OCI-LY1 (cell line): ENCODE results near the gene MPRIP.

Source experiments
- H2AFZ ChIP-seq: fragments of 200-600 bp; sonication (generic), shearing (Covaris generic); 2 replicates; pipeline ENCODE4 v1.6.0; 2014; ENCODE audit warnings: antibody characterized with exemption, mild to moderate bottlenecking, low read length
- H3F3A ChIP-seq: fragments of 200-600 bp; sonication (generic), shearing (Covaris generic); 2 replicates; pipeline ENCODE4 v1.6.0; 2014; ENCODE audit warnings: mild to moderate bottlenecking, antibody characterized with exemption, low read length, moderate library complexity; ENCODE audit not compliant: insufficient read depth
- H3K27ac ChIP-seq: fragments of 200-600 bp; sonication (generic); 2 replicates; pipeline ENCODE4 v1.5.1; 2014; ENCODE audit warnings: low read length, mixed run types, mild to moderate bottlenecking, low read depth; ENCODE audit not compliant: poor library complexity, severe bottlenecking
- H3K27me3 ChIP-seq: fragments of 200-600 bp; sonication (generic); 2 replicates; pipeline ENCODE4 v1.6.0; 2014; ENCODE audit warnings: antibody characterized with exemption, mild to moderate bottlenecking, low read length, moderate library complexity; ENCODE audit not compliant: insufficient read depth
- H3K36me3 ChIP-seq: fragments of 200-600 bp; sonication (generic); 2 replicates; pipeline ENCODE4 v1.6.1; 2014; ENCODE audit warnings: mild to moderate bottlenecking, antibody characterized with exemption, low read length, moderate library complexity, mixed read lengths; ENCODE audit not compliant: insufficient read depth
- H3K4me1 ChIP-seq: fragments of 200-600 bp; sonication (generic); 2 replicates; pipeline ENCODE4 v1.5.1; 2014; ENCODE audit warnings: mild to moderate bottlenecking, low read length, moderate library complexity; ENCODE audit not compliant: insufficient read depth, severe bottlenecking
- H3K4me2 ChIP-seq: fragments of 200-600 bp; sonication (generic), shearing (Covaris generic); 2 replicates; pipeline ENCODE4 v1.6.1; 2014; ENCODE audit warnings: low read length
- H3K4me3 ChIP-seq: fragments of 200-600 bp; sonication (generic); 2 replicates; pipeline ENCODE4 v1.5.1; 2014; ENCODE audit warnings: low read length, low read depth, mild to moderate bottlenecking, mixed read lengths; ENCODE audit not compliant: poor library complexity, severe bottlenecking
- H3K79me2 ChIP-seq: fragments of 200-600 bp; shearing (Covaris generic); 2 replicates; pipeline ENCODE4 v1.6.1; 2016; ENCODE audit warnings: mixed run types, low read length, mixed read lengths; ENCODE audit not compliant: insufficient read depth
- H3K9ac ChIP-seq: fragments of 200-600 bp; sonication (generic), shearing (Covaris generic); 2 replicates; pipeline ENCODE4 v1.6.1; 2014; ENCODE audit warnings: mild to moderate bottlenecking, low read length, mixed read lengths
- H3K9me2 ChIP-seq: fragments of 200-600 bp; sonication (generic), shearing (Covaris generic); 2 replicates; pipeline ENCODE4 v1.6.1; 2014; ENCODE audit warnings: low read depth, mild to moderate bottlenecking, low read length, mixed read lengths
- H3K9me3 ChIP-seq: fragments of 200-600 bp; shearing (Covaris generic); 2 replicates; pipeline ENCODE4 v1.6.1; 2014; ENCODE audit warnings: low read length, mixed read lengths
- H4K20me1 ChIP-seq: fragments of 200-600 bp; sonication (generic), shearing (Covaris generic); 2 replicates; pipeline ENCODE4 v1.6.0; 2016; ENCODE audit warnings: mild to moderate bottlenecking, low read length; ENCODE audit not compliant: insufficient read depth
- EZH2 ChIP-seq: fragments of 200-600 bp; sonication (generic), shearing (Covaris generic); IDR thresholded peaks from 2 replicates; pipeline ENCODE4 v1.8.0; 2017; ENCODE audit warnings: borderline replicate concordance, mixed run types, mild to moderate bottlenecking, antibody characterized with exemption, low read length, moderate library complexity, mixed read lengths
- TF ChIP-seq, protein P1 (sequence below): fragments of 200-600 bp; sonication (generic), shearing (Covaris generic); IDR thresholded peaks from 2 replicates; pipeline ENCODE4 v1.5.1; 2017; ENCODE audit warnings: mild to moderate bottlenecking, antibody characterized with exemption, low read length, moderate library complexity, mixed read lengths

The MPRIP gene

DNA sequence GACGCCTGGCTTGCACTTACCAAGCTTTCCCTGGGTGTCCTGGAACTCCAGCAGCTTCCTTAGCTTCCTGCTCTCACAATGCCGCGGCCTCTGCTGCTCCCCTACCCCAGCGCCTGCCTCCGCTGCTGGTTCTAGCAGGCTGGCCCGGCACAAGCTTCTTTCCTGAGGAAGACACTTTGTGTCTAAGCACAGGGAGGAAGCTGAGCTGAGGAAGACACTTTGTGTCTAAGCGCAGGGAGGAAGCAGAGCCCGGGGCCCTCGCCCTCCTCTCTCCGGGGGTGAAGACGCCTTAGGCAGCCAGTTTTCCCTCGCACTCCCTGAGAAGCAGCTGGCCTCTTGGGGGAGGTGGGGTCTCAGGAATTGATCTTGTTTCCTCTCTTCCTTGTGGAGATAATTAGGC lies 99.0 kb downstream of the MPRIP start:
- Histone ChIP-seq H3K79me2 (no peaks in the 10 kb centered on the region), H3K4me3 (no peak overlapping the region), H3K27ac (no peak overlapping the region), H2AFZ (no peak overlapping the region), H3F3A (no peaks in the 10 kb centered on the region; the same call in 1 of the 2 replicates), H3K27me3 (no peaks in the 10 kb centered on the region), H4K20me1 (no peaks in the 10 kb centered on the region), H3K9me2 (no peaks in the 10 kb centered on the region), H3K9me3 (no peaks in the 10 kb centered on the region), H3K36me3 (peaks cover 58% of the 10 kb centered on the region), H3K4me1 (peaks cover 19% of the 10 kb centered on the region), H3K9ac (no peak overlapping the region), H3K4me2 (no peak overlapping the region)
- TF ChIP-seq, protein P1, sequence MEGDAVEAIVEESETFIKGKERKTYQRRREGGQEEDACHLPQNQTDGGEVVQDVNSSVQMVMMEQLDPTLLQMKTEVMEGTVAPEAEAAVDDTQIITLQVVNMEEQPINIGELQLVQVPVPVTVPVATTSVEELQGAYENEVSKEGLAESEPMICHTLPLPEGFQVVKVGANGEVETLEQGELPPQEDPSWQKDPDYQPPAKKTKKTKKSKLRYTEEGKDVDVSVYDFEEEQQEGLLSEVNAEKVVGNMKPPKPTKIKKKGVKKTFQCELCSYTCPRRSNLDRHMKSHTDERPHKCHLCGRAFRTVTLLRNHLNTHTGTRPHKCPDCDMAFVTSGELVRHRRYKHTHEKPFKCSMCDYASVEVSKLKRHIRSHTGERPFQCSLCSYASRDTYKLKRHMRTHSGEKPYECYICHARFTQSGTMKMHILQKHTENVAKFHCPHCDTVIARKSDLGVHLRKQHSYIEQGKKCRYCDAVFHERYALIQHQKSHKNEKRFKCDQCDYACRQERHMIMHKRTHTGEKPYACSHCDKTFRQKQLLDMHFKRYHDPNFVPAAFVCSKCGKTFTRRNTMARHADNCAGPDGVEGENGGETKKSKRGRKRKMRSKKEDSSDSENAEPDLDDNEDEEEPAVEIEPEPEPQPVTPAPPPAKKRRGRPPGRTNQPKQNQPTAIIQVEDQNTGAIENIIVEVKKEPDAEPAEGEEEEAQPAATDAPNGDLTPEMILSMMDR = no peak

DNA sequence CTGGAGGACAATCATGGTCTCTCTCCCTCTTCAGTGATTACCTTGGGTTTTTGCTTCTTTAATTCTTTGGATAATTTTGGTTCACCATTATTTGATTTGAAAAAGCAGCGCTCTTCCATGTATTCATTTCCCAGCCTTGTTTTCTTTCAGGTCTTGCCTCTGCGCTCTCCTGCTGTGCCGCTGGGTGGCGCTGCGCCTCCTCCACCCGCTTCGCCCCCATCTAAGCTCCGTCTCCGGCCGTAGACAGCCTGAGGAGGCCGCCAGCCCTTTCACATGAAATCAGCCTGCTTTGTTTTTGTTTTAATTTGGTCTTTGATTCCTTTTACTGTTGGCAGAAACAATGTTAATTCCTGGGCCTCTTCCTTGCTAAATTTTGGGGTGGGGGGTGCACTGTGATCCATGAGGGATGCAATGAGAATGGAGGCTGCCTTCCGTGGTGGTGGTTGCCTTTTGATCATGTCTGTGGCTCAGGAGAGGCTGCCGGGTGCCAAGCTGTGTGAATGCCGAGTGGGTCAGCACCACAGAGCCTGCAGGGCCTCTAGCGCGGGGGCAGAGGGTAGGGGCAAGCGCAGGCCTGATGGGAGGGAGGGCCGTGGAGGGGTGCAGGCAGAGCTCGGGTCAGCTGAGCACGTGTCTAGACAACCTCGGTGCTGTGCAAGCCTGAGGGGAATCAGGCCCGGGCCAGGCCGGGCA lies 99.7 kb downstream of the MPRIP start:
- H3K27ac ChIP-seq = no peak overlapping the region

DNA sequence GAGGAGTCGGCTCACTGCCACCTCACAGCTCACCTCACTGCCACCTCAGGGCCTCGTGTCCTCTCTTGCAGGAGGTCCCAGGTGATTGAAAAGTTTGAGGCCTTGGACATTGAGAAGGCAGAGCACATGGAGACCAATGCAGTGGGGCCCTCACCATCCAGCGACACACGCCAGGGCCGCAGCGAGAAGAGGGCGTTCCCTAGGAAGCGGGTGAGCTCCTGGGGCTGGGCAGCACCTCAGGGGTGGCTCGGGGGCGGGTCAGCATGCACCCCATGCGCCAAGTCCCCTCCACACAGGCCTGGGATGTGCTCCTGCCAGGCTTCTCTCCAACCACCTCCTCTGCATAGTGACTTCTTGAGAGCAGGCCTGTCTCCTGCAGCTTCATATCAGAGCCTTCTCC lies 100.3 kb downstream of the MPRIP start:
- no peak overlapping the region for H3K4me2 ChIP-seq
- no peak overlapping the region for H3K9ac ChIP-seq
- no peaks in the 10 kb centered on the region; the same call in 1 of the 2 replicates for H3F3A ChIP-seq
- no peak overlapping the region for H3K27ac ChIP-seq
- no peaks in the 10 kb centered on the region for H3K27me3 ChIP-seq
- TF ChIP-seq EZH2 = no peak
- TF ChIP-seq, protein P1 = no peak
- H3K4me3 ChIP-seq = no peak overlapping the region
- H2AFZ ChIP-seq = no peak overlapping the region
- H4K20me1 ChIP-seq = no peaks in the 10 kb centered on the region
- no peaks in the 10 kb centered on the region for H3K79me2 ChIP-seq
- H3K4me1 ChIP-seq = peaks cover 19% of the 10 kb centered on the region
- H3K9me3 ChIP-seq = no peaks in the 10 kb centered on the region
- H3K36me3 ChIP-seq = peaks cover 64% of the 10 kb centered on the region
- no peaks in the 10 kb centered on the region for H3K9me2 ChIP-seq

More for the DNA sequence above, 99.7 kb downstream of the MPRIP start:
- Histone ChIP-seq H3K27me3 (no peaks in the 10 kb centered on the region), H3K4me3 (no peak overlapping the region), H3K79me2 (no peaks in the 10 kb centered on the region), H3K4me2 (no peak overlapping the region), H3K36me3 (peaks cover 58% of the 10 kb centered on the region), H3K9me2 (no peaks in the 10 kb centered on the region), H3F3A (no peaks in the 10 kb centered on the region; the same call in 1 of the 2 replicates), H3K4me1 (peaks cover 19% of the 10 kb centered on the region), H3K9ac (no peak overlapping the region), H2AFZ (no peak overlapping the region), H4K20me1 (no peaks in the 10 kb centered on the region), H3K9me3 (no peaks in the 10 kb centered on the region)
- TF ChIP-seq, protein P1 = peak; percentile 99
- no peak for TF ChIP-seq EZH2
